Endothelial cell of umbilical vein (primary cell): ENCODE measurements around the gene MAG.

Source experiments
- POLR2AphosphoS5 ChIP-seq: IDR thresholded peaks from 2 replicates; pipeline ENCODE4 v1.6.1; 2012; ENCODE audit warnings: low read depth, mild to moderate bottlenecking, control low read depth, low read length, moderate library complexity; ENCODE audit not compliant: insufficient read depth
- TF ChIP-seq, protein P1 (sequence below), 2 donors: IDR thresholded peaks; 1 replicate in 1 of 2; 2 replicates in 1 of 2; pipeline ENCODE4 v1.5.1; 2011; ENCODE audit warnings: low read length in 2 of 2, mild to moderate bottlenecking in 2 of 2, moderate library complexity in 2 of 2, control low read depth in 1 of 2, inconsistent platforms in 1 of 2, low read depth in 1 of 2; ENCODE audit not compliant: insufficient read depth in 1 of 2; ENCODE audit errors: extremely low read depth in 1 of 2

DNA sequence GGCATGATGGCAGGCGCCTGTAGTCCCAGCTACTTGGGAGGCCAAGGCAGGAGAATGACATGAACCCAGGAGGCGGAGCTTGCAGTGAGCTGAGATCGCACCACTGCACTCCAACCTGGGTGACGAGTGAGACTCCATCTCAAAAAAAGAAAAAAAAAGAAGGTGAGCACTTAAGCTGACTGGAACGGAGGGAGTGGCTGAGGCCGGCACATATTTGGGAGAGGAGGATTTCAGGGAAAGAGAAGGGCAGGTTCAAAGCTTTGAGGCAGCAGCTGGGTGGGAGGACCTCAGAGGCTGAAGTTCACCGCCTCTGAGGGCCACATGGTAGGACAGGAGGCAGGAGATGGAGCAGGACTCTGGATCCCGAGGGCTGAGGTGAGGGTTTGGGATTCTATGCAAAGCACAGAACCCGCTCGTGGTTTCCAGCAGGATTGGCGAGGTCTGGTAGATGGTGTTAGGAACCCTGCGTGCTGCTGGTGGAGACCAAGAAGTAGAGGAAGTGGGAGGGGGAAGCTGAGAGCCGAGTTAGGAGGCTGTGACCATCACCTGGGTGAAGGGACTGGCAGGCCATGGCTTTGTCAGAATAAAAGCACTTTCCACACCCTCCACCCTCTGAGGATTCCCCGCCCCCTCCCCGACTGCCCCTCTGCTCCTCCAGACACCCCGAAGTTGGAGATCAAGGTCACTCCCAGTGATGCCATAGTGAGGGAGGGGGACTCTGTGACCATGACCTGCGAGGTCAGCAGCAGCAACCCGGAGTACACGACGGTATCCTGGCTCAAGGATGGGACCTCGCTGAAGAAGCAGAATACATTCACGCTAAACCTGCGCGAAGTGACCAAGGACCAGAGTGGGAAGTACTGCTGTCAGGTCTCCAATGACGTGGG is 45.4 kb downstream of the MAG start:
- TF ChIP-seq, protein P1, sequence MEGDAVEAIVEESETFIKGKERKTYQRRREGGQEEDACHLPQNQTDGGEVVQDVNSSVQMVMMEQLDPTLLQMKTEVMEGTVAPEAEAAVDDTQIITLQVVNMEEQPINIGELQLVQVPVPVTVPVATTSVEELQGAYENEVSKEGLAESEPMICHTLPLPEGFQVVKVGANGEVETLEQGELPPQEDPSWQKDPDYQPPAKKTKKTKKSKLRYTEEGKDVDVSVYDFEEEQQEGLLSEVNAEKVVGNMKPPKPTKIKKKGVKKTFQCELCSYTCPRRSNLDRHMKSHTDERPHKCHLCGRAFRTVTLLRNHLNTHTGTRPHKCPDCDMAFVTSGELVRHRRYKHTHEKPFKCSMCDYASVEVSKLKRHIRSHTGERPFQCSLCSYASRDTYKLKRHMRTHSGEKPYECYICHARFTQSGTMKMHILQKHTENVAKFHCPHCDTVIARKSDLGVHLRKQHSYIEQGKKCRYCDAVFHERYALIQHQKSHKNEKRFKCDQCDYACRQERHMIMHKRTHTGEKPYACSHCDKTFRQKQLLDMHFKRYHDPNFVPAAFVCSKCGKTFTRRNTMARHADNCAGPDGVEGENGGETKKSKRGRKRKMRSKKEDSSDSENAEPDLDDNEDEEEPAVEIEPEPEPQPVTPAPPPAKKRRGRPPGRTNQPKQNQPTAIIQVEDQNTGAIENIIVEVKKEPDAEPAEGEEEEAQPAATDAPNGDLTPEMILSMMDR (IDR thresholded peaks at IDR 0.05; ENCODE audit: extremely low read depth in 1 of 2, insufficient read depth in 1 of 2, low read depth in 1 of 2, low read length in 2 of 2) = no peak
- TF ChIP-seq POLR2AphosphoS5 = no peak
